Ishikawa (cell line): ENCODE data around the gene C1orf198.

Experiments
- YY1 ChIP-seq: IDR thresholded peaks from 2 replicates; pipeline ENCODE4 v1.6.1; 2012; ENCODE audit warnings: low read depth
- TF ChIP-seq, protein P1 (sequence below): IDR thresholded peaks from 2 replicates; pipeline ENCODE4 v1.6.1; 2012; ENCODE audit warnings: low read depth, mild to moderate bottlenecking

- TF ChIP-seq YY1: no peak
- TF ChIP-seq, protein P1, sequence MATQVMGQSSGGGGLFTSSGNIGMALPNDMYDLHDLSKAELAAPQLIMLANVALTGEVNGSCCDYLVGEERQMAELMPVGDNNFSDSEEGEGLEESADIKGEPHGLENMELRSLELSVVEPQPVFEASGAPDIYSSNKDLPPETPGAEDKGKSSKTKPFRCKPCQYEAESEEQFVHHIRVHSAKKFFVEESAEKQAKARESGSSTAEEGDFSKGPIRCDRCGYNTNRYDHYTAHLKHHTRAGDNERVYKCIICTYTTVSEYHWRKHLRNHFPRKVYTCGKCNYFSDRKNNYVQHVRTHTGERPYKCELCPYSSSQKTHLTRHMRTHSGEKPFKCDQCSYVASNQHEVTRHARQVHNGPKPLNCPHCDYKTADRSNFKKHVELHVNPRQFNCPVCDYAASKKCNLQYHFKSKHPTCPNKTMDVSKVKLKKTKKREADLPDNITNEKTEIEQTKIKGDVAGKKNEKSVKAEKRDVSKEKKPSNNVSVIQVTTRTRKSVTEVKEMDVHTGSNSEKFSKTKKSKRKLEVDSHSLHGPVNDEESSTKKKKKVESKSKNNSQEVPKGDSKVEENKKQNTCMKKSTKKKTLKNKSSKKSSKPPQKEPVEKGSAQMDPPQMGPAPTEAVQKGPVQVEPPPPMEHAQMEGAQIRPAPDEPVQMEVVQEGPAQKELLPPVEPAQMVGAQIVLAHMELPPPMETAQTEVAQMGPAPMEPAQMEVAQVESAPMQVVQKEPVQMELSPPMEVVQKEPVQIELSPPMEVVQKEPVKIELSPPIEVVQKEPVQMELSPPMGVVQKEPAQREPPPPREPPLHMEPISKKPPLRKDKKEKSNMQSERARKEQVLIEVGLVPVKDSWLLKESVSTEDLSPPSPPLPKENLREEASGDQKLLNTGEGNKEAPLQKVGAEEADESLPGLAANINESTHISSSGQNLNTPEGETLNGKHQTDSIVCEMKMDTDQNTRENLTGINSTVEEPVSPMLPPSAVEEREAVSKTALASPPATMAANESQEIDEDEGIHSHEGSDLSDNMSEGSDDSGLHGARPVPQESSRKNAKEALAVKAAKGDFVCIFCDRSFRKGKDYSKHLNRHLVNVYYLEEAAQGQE: no peak
Measured at GRCh38 chr1:230839173-230839572, 29.1 kb downstream of the C1orf198 start.
